Ishikawa (cell line): ENCODE results near the gene FN3K.

Source experiments
- CEBPB ChIP-seq: IDR thresholded peaks from 2 replicates; pipeline ENCODE4 v1.6.1; 2012
- CREB1 ChIP-seq: IDR thresholded peaks from 2 replicates; pipeline ENCODE4 v1.6.1; 2012; ENCODE audit warnings: low read depth
- EGR1 ChIP-seq: IDR thresholded peaks from 2 replicates; pipeline ENCODE4 v1.6.1; 2012
- EP300 ChIP-seq: IDR thresholded peaks from 2 replicates; pipeline ENCODE4 v1.6.1; 2012; ENCODE audit warnings: borderline replicate concordance
- NFIC ChIP-seq: IDR thresholded peaks from 2 replicates; pipeline ENCODE4 v1.6.1; 2012
- RAD21 ChIP-seq: IDR thresholded peaks from 2 replicates; pipeline ENCODE4 v1.6.1; 2012; ENCODE audit warnings: low read depth
- TAF1 ChIP-seq: IDR thresholded peaks from 2 replicates; pipeline ENCODE4 v1.6.1; 2012; ENCODE audit warnings: low read depth, mild to moderate bottlenecking
- TEAD4 ChIP-seq: IDR thresholded peaks from 2 replicates; pipeline ENCODE4 v1.6.1; 2012
- YY1 ChIP-seq: IDR thresholded peaks from 2 replicates; pipeline ENCODE4 v1.6.1; 2012; ENCODE audit warnings: low read depth
- ZBTB7A ChIP-seq: IDR thresholded peaks from 2 replicates; pipeline ENCODE4 v1.6.1; 2012; ENCODE audit warnings: low read depth
- TF ChIP-seq, protein P1 (sequence below): IDR thresholded peaks from 2 replicates; pipeline ENCODE4 v1.6.1; 2012
- TF ChIP-seq, protein P2 (sequence below): IDR thresholded peaks from 2 replicates; pipeline ENCODE4 v1.6.1; 2012; ENCODE audit warnings: low read depth, mild to moderate bottlenecking
- TF ChIP-seq, protein P3 (sequence below): IDR thresholded peaks from 2 replicates; pipeline ENCODE4 v1.6.1; 2012

DNA sequence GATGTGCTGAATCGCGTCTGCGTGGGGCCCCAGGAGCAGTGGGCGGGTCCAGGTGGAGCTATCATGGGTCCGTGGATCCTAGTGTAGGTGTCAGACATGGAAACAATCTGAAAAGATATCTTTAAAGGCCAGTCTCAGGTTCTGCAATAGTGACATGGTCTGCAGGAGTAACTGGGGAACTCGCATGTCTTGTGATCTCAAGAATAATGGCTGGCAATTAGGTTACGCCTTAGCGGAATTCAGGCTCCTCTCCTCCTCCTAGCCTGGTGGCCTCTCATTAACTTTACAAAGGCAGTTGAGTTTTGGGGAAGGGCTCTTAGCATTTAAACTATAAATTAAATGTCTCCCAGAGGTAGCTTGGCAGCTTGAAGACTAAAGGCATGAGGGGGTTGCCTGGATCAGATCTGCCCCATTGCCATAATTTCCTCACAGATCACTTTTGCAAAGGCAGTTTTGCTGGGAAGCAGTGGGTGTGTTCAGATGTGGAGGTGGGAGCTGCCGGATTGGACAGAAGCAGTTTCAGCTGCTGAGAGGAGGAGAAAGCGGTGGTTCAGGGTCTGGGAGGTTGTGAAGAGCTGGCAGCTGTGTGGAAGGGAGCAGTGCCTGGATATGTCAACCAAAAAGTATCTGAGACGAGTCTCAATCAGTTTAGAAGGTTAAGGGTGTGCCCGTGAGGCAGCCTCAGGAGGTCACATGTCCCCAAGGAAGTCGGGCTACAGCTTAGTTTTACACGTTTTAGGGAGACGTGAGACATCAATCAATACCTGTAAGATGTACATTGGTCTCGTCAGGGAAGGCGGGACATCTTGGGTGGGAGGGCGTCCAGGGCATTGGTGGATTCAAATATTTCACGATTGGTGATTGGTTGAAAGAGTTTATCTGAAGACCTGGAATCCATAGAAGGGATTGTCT is 19.1 kb downstream of the FN3K start:
- TF ChIP-seq CREB1: no peak
- no peak for TF ChIP-seq TAF1
- TF ChIP-seq, protein P1, sequence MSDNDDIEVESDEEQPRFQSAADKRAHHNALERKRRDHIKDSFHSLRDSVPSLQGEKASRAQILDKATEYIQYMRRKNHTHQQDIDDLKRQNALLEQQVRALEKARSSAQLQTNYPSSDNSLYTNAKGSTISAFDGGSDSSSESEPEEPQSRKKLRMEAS: no peak
- no peak for TF ChIP-seq EGR1
- TF ChIP-seq ZBTB7A: no peak
- no peak for TF ChIP-seq TEAD4
- TF ChIP-seq, protein P2, sequence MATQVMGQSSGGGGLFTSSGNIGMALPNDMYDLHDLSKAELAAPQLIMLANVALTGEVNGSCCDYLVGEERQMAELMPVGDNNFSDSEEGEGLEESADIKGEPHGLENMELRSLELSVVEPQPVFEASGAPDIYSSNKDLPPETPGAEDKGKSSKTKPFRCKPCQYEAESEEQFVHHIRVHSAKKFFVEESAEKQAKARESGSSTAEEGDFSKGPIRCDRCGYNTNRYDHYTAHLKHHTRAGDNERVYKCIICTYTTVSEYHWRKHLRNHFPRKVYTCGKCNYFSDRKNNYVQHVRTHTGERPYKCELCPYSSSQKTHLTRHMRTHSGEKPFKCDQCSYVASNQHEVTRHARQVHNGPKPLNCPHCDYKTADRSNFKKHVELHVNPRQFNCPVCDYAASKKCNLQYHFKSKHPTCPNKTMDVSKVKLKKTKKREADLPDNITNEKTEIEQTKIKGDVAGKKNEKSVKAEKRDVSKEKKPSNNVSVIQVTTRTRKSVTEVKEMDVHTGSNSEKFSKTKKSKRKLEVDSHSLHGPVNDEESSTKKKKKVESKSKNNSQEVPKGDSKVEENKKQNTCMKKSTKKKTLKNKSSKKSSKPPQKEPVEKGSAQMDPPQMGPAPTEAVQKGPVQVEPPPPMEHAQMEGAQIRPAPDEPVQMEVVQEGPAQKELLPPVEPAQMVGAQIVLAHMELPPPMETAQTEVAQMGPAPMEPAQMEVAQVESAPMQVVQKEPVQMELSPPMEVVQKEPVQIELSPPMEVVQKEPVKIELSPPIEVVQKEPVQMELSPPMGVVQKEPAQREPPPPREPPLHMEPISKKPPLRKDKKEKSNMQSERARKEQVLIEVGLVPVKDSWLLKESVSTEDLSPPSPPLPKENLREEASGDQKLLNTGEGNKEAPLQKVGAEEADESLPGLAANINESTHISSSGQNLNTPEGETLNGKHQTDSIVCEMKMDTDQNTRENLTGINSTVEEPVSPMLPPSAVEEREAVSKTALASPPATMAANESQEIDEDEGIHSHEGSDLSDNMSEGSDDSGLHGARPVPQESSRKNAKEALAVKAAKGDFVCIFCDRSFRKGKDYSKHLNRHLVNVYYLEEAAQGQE: no peak
- TF ChIP-seq EP300: no peak
- no peak for TF ChIP-seq RAD21
- TF ChIP-seq CEBPB: no peak
- no peak for TF ChIP-seq NFIC
- TF ChIP-seq, protein P3, sequence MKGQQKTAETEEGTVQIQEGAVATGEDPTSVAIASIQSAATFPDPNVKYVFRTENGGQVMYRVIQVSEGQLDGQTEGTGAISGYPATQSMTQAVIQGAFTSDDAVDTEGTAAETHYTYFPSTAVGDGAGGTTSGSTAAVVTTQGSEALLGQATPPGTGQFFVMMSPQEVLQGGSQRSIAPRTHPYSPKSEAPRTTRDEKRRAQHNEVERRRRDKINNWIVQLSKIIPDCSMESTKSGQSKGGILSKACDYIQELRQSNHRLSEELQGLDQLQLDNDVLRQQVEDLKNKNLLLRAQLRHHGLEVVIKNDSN: peak; percentile 87
- TF ChIP-seq YY1: no peak
